K562 (cell line): ENCODE data around the gene COL13A1. TPM values are rescaled to one million over a fixed set of nuclear protein-coding genes. Genes with fewer than 3 reads are reported as not detected.

Experiments used
- ARNT ChIP-seq, 2 experiments: fragments of 450-650 bp; IDR thresholded peaks; 2 replicates each; pipeline ENCODE4 v1.6.1; 2016; ENCODE audit warnings: mild to moderate bottlenecking in 1 of 2
- BRD4 ChIP-seq: fragments of 200-600 bp; sonication (generic); IDR thresholded peaks from 2 replicates; pipeline ENCODE4 v1.6.1; 2017; ENCODE audit warnings: inconsistent platforms
- FOSL1 ChIP-seq: fragments of 200-800 bp; sonication (Bioruptor generic); conservative IDR thresholded peaks from 2 replicates; pipeline ENCODE4 v1.6.1; 2016; ENCODE audit warnings: missing genetic modification characterization, missing compliant biosample characterization
- HMG20A ChIP-seq: fragments of 450-650 bp; formaldehyde crosslinking; conservative IDR thresholded peaks from 2 replicates; pipeline ENCODE4 v1.4.0; 2020; ENCODE audit warnings: mild to moderate bottlenecking, mixed read lengths
- ZC3H4 ChIP-seq: sonication (generic); formaldehyde crosslinking; IDR thresholded peaks from 2 replicates; pipeline ENCODE4 v1.9.0; 2021; ENCODE audit warnings: missing genetic modification reagents, borderline replicate concordance
- ZNF175 ChIP-seq: fragments of 200-800 bp; sonication (Bioruptor generic); IDR thresholded peaks from 2 replicates; pipeline ENCODE4 v1.6.1; 2016; ENCODE audit warnings: low read depth, mild to moderate bottlenecking, missing genetic modification characterization, missing compliant biosample characterization
- polyA plus RNA-seq, 8 experiments: library from polyadenylated mRNA; depleted of rRNA in 4 of 8; stranded (reverse) in 5 of 8; unstranded in 3 of 8; fragments of >200 nt; fragmentation: Nextera tagmentation in 2 of 8; fragmentation: Illumina TruSeq in 1 of 8; extraction: Ambion mirVana in 2 of 8; extraction: Trizol in 1 of 8; gene quantifications; 2 replicates each; pipeline versions ENCODE4 v1.2.1 to v1.2.3, GENCODE V29; 2011 to 2014; ENCODE audit warnings: inconsistent platforms in 1 of 8, missing spikeins in 1 of 8
- total RNA-seq, 7 experiments: library from RNA; depleted of rRNA in 6 of 7; stranded (reverse); fragments of >200 nt in 6 of 7; fragmentation: Illumina TruSeq in 2 of 7; extraction: Trizol in 2 of 7; gene quantifications; 2 replicates each; pipeline versions ENCODE4 v1.2.1 to v1.2.3, GENCODE V29; 2011 to 2021; ENCODE audit warnings: low replicate concordance in 1 of 7
- TF ChIP-seq, protein P1 (sequence below), 2 experiments: fragments of 450-650 bp in 1 of 2; sonication (generic) in 1 of 2; formaldehyde crosslinking in 1 of 2; IDR thresholded peaks; 2 replicates each; pipeline versions ENCODE4 v1.7.1 to v1.9.0; 2016 to 2022; ENCODE audit warnings: inconsistent platforms in 1 of 2, mild to moderate bottlenecking in 1 of 2, missing genetic modification reagents in 1 of 2
- TF ChIP-seq, protein P2 (sequence below): fragments of 200-800 bp; sonication (Bioruptor generic); IDR thresholded peaks from 2 replicates; pipeline ENCODE4 v1.6.1; 2017; ENCODE audit warnings: missing genetic modification characterization, missing compliant biosample characterization
- TF ChIP-seq, protein P3 (sequence below): sonication (generic); formaldehyde crosslinking; IDR thresholded peaks from 2 replicates; pipeline ENCODE4 v1.8.0; 2023; ENCODE audit warnings: mild to moderate bottlenecking, missing genetic modification reagents

Gene COL13A1
- total and polyA plus RNA-seq, 9 of the 15 experiments (the other 6 are each of a cell fraction or from before 2014, with no cell fraction given), result not detected

DNA sequence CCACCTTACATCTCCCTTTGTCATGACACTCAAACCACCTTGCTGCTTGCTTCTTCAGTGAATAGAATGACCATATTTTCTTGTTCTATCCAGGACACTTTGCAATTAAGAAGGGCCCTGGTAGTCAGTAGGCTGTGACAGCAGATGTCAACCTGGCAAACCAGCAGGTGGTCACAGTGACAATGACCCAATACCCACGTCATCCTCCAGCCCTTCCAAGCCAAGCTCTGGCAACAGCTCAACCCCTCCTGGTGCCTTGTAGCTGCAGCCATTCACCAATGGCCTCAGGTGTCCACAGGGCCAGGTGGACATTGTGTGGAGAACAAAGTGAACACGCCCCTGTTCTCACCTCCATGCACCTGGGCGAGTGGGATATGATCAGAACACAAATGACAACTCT lies 163.4 kb downstream of the COL13A1 start (continued):
- TF ChIP-seq, protein P1, sequence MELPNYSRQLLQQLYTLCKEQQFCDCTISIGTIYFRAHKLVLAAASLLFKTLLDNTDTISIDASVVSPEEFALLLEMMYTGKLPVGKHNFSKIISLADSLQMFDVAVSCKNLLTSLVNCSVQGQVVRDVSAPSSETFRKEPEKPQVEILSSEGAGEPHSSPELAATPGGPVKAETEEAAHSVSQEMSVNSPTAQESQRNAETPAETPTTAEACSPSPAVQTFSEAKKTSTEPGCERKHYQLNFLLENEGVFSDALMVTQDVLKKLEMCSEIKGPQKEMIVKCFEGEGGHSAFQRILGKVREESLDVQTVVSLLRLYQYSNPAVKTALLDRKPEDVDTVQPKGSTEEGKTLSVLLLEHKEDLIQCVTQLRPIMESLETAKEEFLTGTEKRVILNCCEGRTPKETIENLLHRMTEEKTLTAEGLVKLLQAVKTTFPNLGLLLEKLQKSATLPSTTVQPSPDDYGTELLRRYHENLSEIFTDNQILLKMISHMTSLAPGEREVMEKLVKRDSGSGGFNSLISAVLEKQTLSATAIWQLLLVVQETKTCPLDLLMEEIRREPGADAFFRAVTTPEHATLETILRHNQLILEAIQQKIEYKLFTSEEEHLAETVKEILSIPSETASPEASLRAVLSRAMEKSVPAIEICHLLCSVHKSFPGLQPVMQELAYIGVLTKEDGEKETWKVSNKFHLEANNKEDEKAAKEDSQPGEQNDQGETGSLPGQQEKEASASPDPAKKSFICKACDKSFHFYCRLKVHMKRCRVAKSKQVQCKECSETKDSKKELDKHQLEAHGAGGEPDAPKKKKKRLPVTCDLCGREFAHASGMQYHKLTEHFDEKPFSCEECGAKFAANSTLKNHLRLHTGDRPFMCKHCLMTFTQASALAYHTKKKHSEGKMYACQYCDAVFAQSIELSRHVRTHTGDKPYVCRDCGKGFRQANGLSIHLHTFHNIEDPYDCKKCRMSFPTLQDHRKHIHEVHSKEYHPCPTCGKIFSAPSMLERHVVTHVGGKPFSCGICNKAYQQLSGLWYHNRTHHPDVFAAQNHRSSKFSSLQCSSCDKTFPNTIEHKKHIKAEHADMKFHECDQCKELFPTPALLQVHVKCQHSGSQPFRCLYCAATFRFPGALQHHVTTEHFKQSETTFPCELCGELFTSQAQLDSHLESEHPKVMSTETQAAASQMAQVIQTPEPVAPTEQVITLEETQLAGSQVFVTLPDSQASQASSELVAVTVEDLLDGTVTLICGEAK (IDR thresholded peaks at IDR 0.05), result no peak
- TF ChIP-seq, protein P1 (CRISPR knock-in tag; IDR thresholded peaks at IDR 0.05), result no peak
- TF ChIP-seq ARNT (IDR thresholded peaks at IDR 0.05) (no peak), HMG20A (no peak), FOSL1 (tag) (no peak), BRD4 (no peak), ZC3H4 (CRISPR knock-in tag) (no peak), ZNF175 (no peak)
- TF ChIP-seq, protein P2, sequence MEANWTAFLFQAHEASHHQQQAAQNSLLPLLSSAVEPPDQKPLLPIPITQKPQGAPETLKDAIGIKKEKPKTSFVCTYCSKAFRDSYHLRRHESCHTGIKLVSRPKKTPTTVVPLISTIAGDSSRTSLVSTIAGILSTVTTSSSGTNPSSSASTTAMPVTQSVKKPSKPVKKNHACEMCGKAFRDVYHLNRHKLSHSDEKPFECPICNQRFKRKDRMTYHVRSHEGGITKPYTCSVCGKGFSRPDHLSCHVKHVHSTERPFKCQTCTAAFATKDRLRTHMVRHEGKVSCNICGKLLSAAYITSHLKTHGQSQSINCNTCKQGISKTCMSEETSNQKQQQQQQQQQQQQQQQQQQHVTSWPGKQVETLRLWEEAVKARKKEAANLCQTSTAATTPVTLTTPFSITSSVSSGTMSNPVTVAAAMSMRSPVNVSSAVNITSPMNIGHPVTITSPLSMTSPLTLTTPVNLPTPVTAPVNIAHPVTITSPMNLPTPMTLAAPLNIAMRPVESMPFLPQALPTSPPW (CRISPR knock-in tag), result no peak
- TF ChIP-seq, protein P3, sequence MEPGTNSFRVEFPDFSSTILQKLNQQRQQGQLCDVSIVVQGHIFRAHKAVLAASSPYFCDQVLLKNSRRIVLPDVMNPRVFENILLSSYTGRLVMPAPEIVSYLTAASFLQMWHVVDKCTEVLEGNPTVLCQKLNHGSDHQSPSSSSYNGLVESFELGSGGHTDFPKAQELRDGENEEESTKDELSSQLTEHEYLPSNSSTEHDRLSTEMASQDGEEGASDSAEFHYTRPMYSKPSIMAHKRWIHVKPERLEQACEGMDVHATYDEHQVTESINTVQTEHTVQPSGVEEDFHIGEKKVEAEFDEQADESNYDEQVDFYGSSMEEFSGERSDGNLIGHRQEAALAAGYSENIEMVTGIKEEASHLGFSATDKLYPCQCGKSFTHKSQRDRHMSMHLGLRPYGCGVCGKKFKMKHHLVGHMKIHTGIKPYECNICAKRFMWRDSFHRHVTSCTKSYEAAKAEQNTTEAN (CRISPR knock-in tag), result no peak
